Caco-2 (cell line): Measurements from ENCODE around the gene MROH8. TPM values are rescaled to one million over a fixed set of nuclear protein-coding genes. Genes with fewer than 3 reads are reported as not detected.
A peak's percentile ranks its signal among the peaks of the same experiment; 100 is the strongest.

Experiments
- BruUV-seq: library from RNA; stranded (reverse); fragments of 400-500 nt; replicated peaks from 2 replicates; lab custom pipeline; 2021; lab: Mats Ljungman, UMichigan
- CTCF ChIA-PET: fragments of 300-600 bp; sonication (Branson Sonifier 250); formaldehyde crosslinking; loops from one replicate; lab custom pipeline; 2022; ENCODE audit warnings: antibody characterized with exemption; lab: Charles Lee
- POLR2A ChIA-PET: fragments of 300-600 bp; sonication (Branson Sonifier 250); formaldehyde crosslinking; loops from one replicate; lab custom pipeline; 2022; ENCODE audit warnings: antibody characterized with exemption; lab: Charles Lee
- DNase-seq, 2 experiments: peaks; one replicate each; pipeline versions ENCODE4 v3.0.0 to v3.0.0-alpha.2; 2020 to 2022
- H3K27me3 ChIP-seq: replicated peaks from 2 replicates; pipeline ENCODE4 v1.6.0; 2011; ENCODE audit warnings: low read length; ENCODE audit not compliant: control insufficient read depth, insufficient read depth
- H3K36me3 ChIP-seq: 2 replicates; pipeline ENCODE4 v1.5.1; 2011; ENCODE audit warnings: low read length; ENCODE audit not compliant: control insufficient read depth, insufficient read depth
- H3K4me1 ChIP-seq: fragments of 250-450 bp; sonication (Bioruptor Pico); 2 replicates; pipeline ENCODE4 v1.5.1; 2020; ENCODE audit warnings: mild to moderate bottlenecking
- H3K4me3 ChIP-seq: 2 replicates; pipeline ENCODE4 v1.5.1; 2011; ENCODE audit warnings: low read depth, mild to moderate bottlenecking, control low read depth, low read length
- H3K9me3 ChIP-seq: fragments of 250-450 bp; sonication (Bioruptor Pico); 2 replicates; pipeline ENCODE4 v1.5.1; 2020; ENCODE audit warnings: mild to moderate bottlenecking, moderate library complexity
- H3K27ac Mint-ChIP-seq: one replicate; pipeline ENCODE4 v1.8.0; 2022; ENCODE audit warnings: mixed read lengths; ENCODE audit not compliant: unreplicated experiment
- H3K27me3 Mint-ChIP-seq: one replicate; pipeline ENCODE4 v1.8.0; 2022; ENCODE audit warnings: mixed read lengths; ENCODE audit not compliant: insufficient read depth, unreplicated experiment
- H3K36me3 Mint-ChIP-seq: one replicate; pipeline ENCODE4 v1.8.0; 2022; ENCODE audit warnings: mild to moderate bottlenecking, mixed read lengths; ENCODE audit not compliant: insufficient read depth, unreplicated experiment
- H3K4me1 Mint-ChIP-seq: one replicate; pipeline ENCODE4 v1.8.0; 2022; ENCODE audit warnings: low read depth, mixed read lengths; ENCODE audit not compliant: unreplicated experiment
- H3K4me3 Mint-ChIP-seq: one replicate; pipeline ENCODE4 v1.8.0; 2022; ENCODE audit warnings: mild to moderate bottlenecking, moderate library complexity, mixed read lengths; ENCODE audit not compliant: unreplicated experiment
- H3K9me3 Mint-ChIP-seq: one replicate; pipeline ENCODE4 v1.8.0; 2022; ENCODE audit warnings: mixed read lengths; ENCODE audit not compliant: unreplicated experiment
- CTCF ChIP-seq, 2 experiments: fragments of 200-600 bp in 1 of 2; IDR thresholded peaks; 1 replicate in 1 of 2; 2 replicates in 1 of 2; pipeline versions ENCODE4 v1.5.1 to v1.8.0; 2011 to 2022; ENCODE audit warnings: antibody characterized with exemption in 1 of 2, control low read depth in 1 of 2, inconsistent platforms in 1 of 2, low read depth in 1 of 2, low read length in 1 of 2, mild to moderate bottlenecking in 1 of 2, moderate library complexity in 1 of 2; ENCODE audit not compliant: insufficient read depth in 1 of 2, severe bottlenecking in 1 of 2, unreplicated experiment in 1 of 2
- intact Hi-C: fragments of 100-400 bp; cut with micrococcal nuclease; formaldehyde crosslinking; loops from one replicate; pipeline ENCODE4 v1.10.0; 2022; ENCODE audit not compliant: unreplicated experiment
- total RNA-seq: library from RNA; stranded (reverse); gene quantifications from 2 replicates; pipeline ENCODE4 v1.2.3, GENCODE V29; 2022

Gene MROH8
- total RNA-seq, 1 experiment from 2014 or later: 2.6 TPM

- no peak overlapping the region for H3K4me3 Mint-ChIP-seq
- H3K36me3 ChIP-seq: no peaks in the 10 kb centered on the region
- no TSS peak for BruUV-seq
- H3K9me3 Mint-ChIP-seq: peaks cover 5% of the 10 kb centered on the region
- peaks cover 44% of the 10 kb centered on the region for H3K36me3 Mint-ChIP-seq
- CTCF ChIA-PET: interaction anchor here (0.7 to 1.0 kb wide), 3 partner anchors 11 to 193 kb away, joined by 3 to 5 read pairs (median 5); no protein-coding TSS in a partner anchor
- H3K4me3 ChIP-seq: no peak overlapping the region
- POLR2A ChIA-PET: no interaction called here
- H3K27ac Mint-ChIP-seq: no peak overlapping the region
- no peaks in the 10 kb centered on the region for H3K4me1 Mint-ChIP-seq
- peak in 1 of 2 experiments; percentile 19 for DNase-seq
- H3K27me3 ChIP-seq: no peaks in the 10 kb centered on the region
- no peak for TF ChIP-seq CTCF (IDR thresholded peaks at IDR 0.05; ENCODE audit: insufficient read depth in 1 of 2, low read depth in 1 of 2, low read length in 1 of 2, severe bottlenecking in 1 of 2, unreplicated experiment in 1 of 2)
- H3K27me3 Mint-ChIP-seq: no peaks in the 10 kb centered on the region
- no peaks in the 10 kb centered on the region for H3K4me1 ChIP-seq
- intact Hi-C loops: no loop called here
- H3K9me3 ChIP-seq: no peaks in the 10 kb centered on the region
Observed at GRCh38 chr20:37077009-37077408, 102.3 kb downstream of the MROH8 start.

GRCh38 chr20:37075932-37076685, 103.2 kb downstream of the MROH8 start:
- POLR2A ChIA-PET: no interaction called here
- H3K36me3 Mint-ChIP-seq: peaks cover 53% of the 10 kb centered on the region
- BruUV-seq: no TSS peak

More at GRCh38 chr20:37075932-37076685, 103.2 kb downstream of the MROH8 start:
- intact Hi-C loops: no loop called here
- no peaks in the 10 kb centered on the region for H3K4me1 Mint-ChIP-seq
- Histone ChIP-seq H3K27me3 (no peaks in the 10 kb centered on the region), H3K36me3 (peaks cover 2% of the 10 kb centered on the region; the same call in 1 of the 2 replicates), H3K9me3 (no peaks in the 10 kb centered on the region), H3K4me1 (no peaks in the 10 kb centered on the region), H3K4me3 (no peak overlapping the region)
- DNase-seq: no peak
- peaks cover 5% of the 10 kb centered on the region for H3K9me3 Mint-ChIP-seq
- no peak for TF ChIP-seq CTCF (IDR thresholded peaks at IDR 0.05; ENCODE audit: insufficient read depth in 1 of 2, low read depth in 1 of 2, low read length in 1 of 2, severe bottlenecking in 1 of 2, unreplicated experiment in 1 of 2)
- H3K27me3 Mint-ChIP-seq: no peaks in the 10 kb centered on the region
- CTCF ChIA-PET: interaction anchor here (1.0 kb wide), 1 partner anchor 12 kb away, joined by 5 read pairs; no protein-coding TSS in a partner anchor
- H3K27ac Mint-ChIP-seq: no peak overlapping the region
- no peak overlapping the region for H3K4me3 Mint-ChIP-seq
